ENCODE measurements around the gene C11orf68.

GRCh38 chr11:65946655-65947054, 27.8 kb upstream of the C11orf68 start:
- no peak for TF ChIP-seq POLR2AphosphoS5 (IDR thresholded peaks at IDR 0.05; ENCODE audit: low read depth, low read length)
- TF ChIP-seq TAF1 (IDR thresholded peaks at IDR 0.05; ENCODE audit: borderline replicate concordance, insufficient read depth, low read length), result no peak
- TF ChIP-seq REST (IDR thresholded peaks at IDR 0.05; ENCODE audit: insufficient read depth in 1 of 2, low read depth in 2 of 2, low read length in 2 of 2), result no peak
- TF ChIP-seq SIN3A (IDR thresholded peaks at IDR 0.05; ENCODE audit: borderline replicate concordance, insufficient read depth, low read length), result no peak
- no peak for TF ChIP-seq FOXP2 (optimal IDR thresholded peaks at IDR 0.05; ENCODE audit: borderline replicate concordance, extremely low read depth, extremely low read length, insufficient read depth)

All from PFSK-1 (cell line).